Measurements from ENCODE around the gene TWSG1. TPM values are rescaled to one million over a fixed set of nuclear protein-coding genes. Genes with fewer than 3 reads are reported as not detected.
"Not testable (repeated sequence)": the region's sequence is repeated elsewhere in the genome, so short reads cannot be mapped to it uniquely, and the experiment has no call there.

The TWSG1 gene
- total RNA-seq, 1 experiment from 2014 or later: 15.9 TPM

DNA sequence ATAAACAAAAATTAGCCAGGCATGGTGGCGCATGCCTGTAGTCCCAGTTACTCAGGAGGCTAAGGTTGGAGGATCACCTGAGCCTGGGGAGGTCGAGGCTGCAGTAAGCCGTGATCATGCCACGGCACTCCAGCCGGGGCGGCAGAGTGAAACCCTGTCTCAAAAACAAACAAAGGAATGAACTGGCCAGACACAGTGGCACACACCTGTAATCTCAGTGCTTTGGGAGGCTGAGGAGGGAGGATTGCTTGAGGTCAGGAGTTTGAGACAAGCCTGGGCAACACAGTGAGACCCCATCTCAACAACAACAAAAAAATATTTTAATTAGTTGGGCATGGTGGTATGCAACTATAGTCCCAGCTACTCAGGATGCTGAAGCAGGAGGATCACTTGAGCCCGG, 116.3 kb downstream of the TWSG1 start:
- DNase-seq (ENCODE audit: low spot score): not testable (repeated sequence)

Other genes with a start within 250 kb of the TWSG1 start
- 135 and 152 TPM in 2 replicates for gene NDUFV2, start 232.1 kb upstream of the TWSG1 start, total RNA-seq (2014; rRNA removed; shearing (Covaris generic))
- 20.0 and 24.1 TPM in 2 replicates for gene ANKRD12, start 198.0 kb upstream of the TWSG1 start, total RNA-seq (2014; rRNA removed; shearing (Covaris generic))
- 62.2 and 67.8 TPM in 2 replicates for gene RALBP1, start 140.7 kb downstream of the TWSG1 start, total RNA-seq (2014; rRNA removed; shearing (Covaris generic))

Data from HT-29 (cell line).